Duodenal mucosa (tissue), 2 donors: ENCODE data around the gene HNRNPM.

Source experiments
- H3K27ac ChIP-seq: one replicate; pipeline ENCODE4 v1.7.0; 2013; ENCODE audit warnings: low read depth, low read length
- H3K27me3 ChIP-seq, 2 donors: one replicate each; pipeline ENCODE4 v1.7.0; 2013; ENCODE audit warnings: low read length in 2 of 2, control low read depth in 1 of 2; ENCODE audit not compliant: insufficient read depth in 2 of 2, control insufficient read depth in 1 of 2
- H3K36me3 ChIP-seq, 2 donors: one replicate each; pipeline ENCODE4 v1.7.0; 2013; ENCODE audit warnings: low read length in 2 of 2, control low read depth in 1 of 2; ENCODE audit not compliant: insufficient read depth in 2 of 2, control insufficient read depth in 1 of 2
- H3K4me1 ChIP-seq, 2 donors: one replicate each; pipeline ENCODE4 v1.7.0; 2013; ENCODE audit warnings: low read length in 2 of 2, control low read depth in 1 of 2; ENCODE audit not compliant: insufficient read depth in 2 of 2, control insufficient read depth in 1 of 2
- H3K4me3 ChIP-seq, 2 donors: one replicate each; pipeline ENCODE4 v1.7.0; 2013; ENCODE audit warnings: low read length in 2 of 2, low read depth in 1 of 2
- H3K9ac ChIP-seq, 2 donors: one replicate each; pipeline ENCODE4 v1.7.0; 2013; ENCODE audit warnings: low read length in 2 of 2, low read depth in 1 of 2
- H3K9me3 ChIP-seq, 2 donors: one replicate each; pipeline ENCODE4 v1.7.0; 2013; ENCODE audit warnings: low read length in 2 of 2, control low read depth in 1 of 2; ENCODE audit not compliant: control insufficient read depth in 1 of 2

Gene HNRNPM

DNA sequence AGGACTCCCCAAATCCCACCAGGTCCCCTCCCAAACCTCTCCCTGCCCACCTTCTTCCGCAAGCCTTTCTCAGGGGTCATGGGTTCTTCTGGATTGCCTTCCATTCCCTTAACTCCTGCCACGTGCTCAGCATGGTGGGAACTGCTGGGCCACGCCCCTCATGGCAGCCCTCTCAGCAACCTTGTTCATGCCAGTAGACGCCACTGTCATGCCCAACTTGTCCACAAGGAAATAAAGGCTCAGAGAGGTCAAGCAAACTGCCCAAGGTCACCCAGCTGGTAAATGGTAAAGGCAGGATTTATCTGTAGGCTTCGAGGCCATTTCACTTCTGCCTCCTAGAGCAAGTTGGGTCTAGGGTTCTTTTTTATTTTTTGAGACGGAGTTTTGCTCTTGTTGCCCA is 46.8 kb downstream of the HNRNPM start:
- H3K27ac ChIP-seq: no peak overlapping the region
- H3K36me3 ChIP-seq: peaks cover 10 to 32% of the 10 kb centered on the region in 2 donors
- no peak overlapping the region for H3K4me3 ChIP-seq
- no peaks in the 10 kb centered on the region for H3K27me3 ChIP-seq
- peaks cover 7 to 15% of the 10 kb centered on the region in 2 donors for H3K4me1 ChIP-seq
- no peak overlapping the region for H3K9ac ChIP-seq
- no peaks in the 10 kb centered on the region for H3K9me3 ChIP-seq

DNA sequence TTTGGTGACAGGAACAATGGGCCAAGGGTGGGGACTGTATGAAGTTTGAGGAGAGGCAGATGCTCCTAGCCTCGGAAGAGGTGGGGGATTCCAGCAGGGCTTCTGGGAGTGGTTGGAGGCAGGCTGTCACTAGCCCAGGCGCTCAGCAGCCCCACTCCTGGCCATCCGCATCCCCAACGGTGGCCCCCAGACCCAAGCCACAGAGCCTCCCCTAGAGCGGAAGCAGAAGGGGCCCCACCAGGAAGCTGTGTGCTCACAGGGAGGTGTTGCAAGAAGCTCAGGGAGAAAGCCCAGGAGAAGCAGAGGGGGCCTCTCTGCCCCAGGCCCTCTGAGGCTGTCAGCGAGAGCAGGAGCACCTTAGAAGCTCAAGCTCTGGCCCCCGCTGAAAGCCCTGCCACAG is 49.4 kb downstream of the HNRNPM start:
- no peak overlapping the region for H3K4me3 ChIP-seq
- H3K27me3 ChIP-seq: no peaks in the 10 kb centered on the region
- H3K9ac ChIP-seq: no peak overlapping the region
- peaks cover 0 to 6% of the 10 kb centered on the region in 2 donors for H3K36me3 ChIP-seq
- H3K4me1 ChIP-seq: peaks cover 3 to 7% of the 10 kb centered on the region in 2 donors
- H3K27ac ChIP-seq: no peak overlapping the region
- no peaks in the 10 kb centered on the region for H3K9me3 ChIP-seq

DNA sequence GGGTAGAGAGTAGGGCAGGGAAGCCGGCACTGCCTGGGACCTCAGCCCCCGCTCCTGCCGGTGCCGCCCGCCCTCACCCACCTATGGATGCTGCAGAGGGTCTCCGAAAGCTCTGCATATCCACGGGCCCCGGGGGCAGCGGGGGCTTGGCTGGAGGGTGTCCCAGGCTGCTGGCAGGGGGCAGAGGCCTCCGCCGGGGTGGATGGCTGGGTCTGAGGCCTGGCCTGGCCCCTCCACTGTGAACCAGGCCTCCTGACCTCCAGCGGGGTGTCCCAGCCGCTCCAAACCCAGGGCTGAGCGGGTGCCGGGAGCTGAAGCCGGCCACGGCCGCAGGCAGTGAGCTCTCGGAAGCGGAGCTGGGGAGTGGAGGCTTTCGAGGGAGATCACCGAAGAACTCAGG is 53.5 kb downstream of the HNRNPM start:
- Histone ChIP-seq H3K36me3 (no peaks in the 10 kb centered on the region), H3K4me1 (peaks cover 3 to 7% of the 10 kb centered on the region in 2 donors)

DNA sequence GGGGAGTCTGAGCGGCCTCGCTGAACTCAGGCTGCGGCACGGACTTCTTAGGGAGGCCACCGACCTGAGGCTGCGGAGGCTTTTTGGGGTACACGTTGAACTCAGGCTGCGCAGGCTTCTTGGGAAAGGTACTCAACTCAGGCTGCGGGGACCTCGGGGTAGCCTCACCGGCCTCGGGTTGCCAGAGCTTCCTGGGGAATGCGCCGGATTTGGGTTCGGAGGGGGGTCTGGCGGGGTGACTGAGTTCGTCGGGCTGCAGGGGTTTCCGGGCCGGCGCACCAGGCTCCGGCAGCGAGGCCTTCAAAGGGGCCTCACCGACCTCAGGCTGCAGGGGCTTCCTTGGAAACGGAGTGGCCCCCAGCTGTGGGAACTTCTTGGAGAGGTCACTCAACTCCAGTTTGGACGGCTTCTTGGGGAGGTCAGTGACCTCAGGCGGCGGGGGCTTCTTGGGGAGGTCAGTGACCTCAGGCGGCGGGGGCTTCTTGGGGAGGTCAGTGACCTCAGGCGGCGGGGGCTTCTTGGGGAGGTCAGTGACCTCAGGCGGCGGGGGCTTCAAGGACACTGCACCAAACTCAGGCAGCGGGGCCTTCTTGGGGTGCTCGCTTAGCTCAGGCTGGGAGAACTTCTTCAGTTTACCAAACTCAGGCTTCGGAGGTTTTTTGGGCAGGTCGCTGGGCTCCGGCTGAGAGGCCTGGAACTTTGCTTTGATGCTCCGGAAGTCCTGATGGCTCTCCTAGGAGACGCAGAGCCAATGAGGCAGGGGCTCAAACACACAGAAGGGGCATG is 54.5 kb downstream of the HNRNPM start:
- Histone ChIP-seq H3K36me3 (no peaks in the 10 kb centered on the region), H3K4me3 (no peak overlapping the region), H3K4me1 (peaks cover 3 to 11% of the 10 kb centered on the region in 2 donors), H3K27me3 (no peaks in the 10 kb centered on the region), H3K9me3 (no peaks in the 10 kb centered on the region), H3K27ac (no peak overlapping the region), H3K9ac (no peak overlapping the region)

More for the DNA sequence above, 53.5 kb downstream of the HNRNPM start:
- no peaks in the 10 kb centered on the region for H3K27me3 ChIP-seq
- no peak overlapping the region for H3K27ac ChIP-seq
- H3K9me3 ChIP-seq: no peaks in the 10 kb centered on the region
- no peak overlapping the region for H3K9ac ChIP-seq
- H3K4me3 ChIP-seq: no peak overlapping the region

DNA sequence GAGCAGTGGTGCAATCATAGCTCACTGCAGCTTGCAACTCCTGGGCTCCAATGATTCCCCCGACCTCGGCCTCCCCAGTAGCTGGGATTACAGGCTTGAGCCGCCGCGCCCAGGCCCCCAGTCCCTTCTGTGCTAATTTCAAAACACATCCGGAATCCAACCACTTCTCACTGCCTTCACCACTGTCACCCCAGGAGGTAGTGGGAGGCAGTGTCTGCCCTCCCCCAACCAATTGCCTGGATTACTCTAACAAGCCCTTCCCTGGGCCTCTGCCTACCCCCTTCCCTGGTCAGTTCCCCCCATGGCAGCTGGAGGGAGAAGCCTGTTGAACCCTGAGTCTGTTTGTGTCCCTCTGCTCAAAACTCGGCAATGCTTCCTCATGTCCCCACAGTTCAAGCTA is 55.4 kb downstream of the HNRNPM start:
- Histone ChIP-seq H3K27ac (no peak overlapping the region), H3K9ac (no peak overlapping the region), H3K9me3 (no peaks in the 10 kb centered on the region), H3K36me3 (no peaks in the 10 kb centered on the region), H3K27me3 (no peaks in the 10 kb centered on the region), H3K4me1 (peaks cover 3 to 11% of the 10 kb centered on the region in 2 donors), H3K4me3 (no peak overlapping the region)

DNA sequence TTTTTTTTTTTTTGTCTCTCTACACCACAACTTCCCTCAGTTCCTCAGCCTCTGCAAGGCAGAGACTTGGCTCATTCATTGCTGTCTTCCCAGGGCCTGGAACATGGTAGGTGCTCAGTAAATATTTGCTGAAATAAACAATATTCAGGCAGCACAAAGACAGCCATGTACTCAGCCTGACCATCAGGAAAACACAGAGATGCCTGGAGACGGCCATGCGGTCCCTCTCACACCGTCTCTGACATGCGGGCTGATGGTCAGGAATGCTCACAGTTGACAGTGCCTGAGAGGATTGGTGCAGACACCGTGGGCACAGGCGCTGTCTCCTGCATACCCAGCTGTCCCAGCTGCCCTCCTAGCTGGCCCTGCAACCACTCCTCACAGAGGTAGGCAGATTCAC is 56.7 kb downstream of the HNRNPM start:
- H3K27ac ChIP-seq: no peak overlapping the region
- H3K36me3 ChIP-seq: no peaks in the 10 kb centered on the region
- no peak overlapping the region for H3K4me3 ChIP-seq
- peaks cover 4 to 14% of the 10 kb centered on the region in 2 donors for H3K4me1 ChIP-seq
- H3K9me3 ChIP-seq: no peaks in the 10 kb centered on the region
- no peaks in the 10 kb centered on the region for H3K27me3 ChIP-seq
- no peak overlapping the region for H3K9ac ChIP-seq

DNA sequence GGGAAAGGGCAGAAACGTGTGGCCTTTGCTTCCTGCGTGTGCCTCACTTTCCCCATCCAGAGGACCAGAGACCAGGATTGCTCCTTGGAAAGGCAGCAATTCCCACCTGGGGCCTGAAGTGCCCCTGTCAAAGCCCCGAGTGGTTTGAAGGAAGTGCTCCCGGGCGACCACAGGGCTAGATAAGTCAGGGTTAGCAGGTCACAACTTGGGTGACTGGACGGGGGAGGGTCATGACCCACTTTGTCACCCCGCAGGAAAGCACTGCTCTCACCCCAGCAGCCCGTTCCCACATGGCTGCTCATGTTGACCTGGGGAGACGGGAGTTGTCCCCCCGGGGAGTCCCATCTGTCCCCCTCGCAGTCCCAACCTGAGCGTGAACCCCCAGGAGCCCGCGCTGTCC is 57.2 kb downstream of the HNRNPM start:
- peaks cover 4 to 14% of the 10 kb centered on the region in 2 donors for H3K4me1 ChIP-seq
- no peaks in the 10 kb centered on the region for H3K9me3 ChIP-seq
- no peak overlapping the region for H3K9ac ChIP-seq
- H3K36me3 ChIP-seq: no peaks in the 10 kb centered on the region
- no peak overlapping the region for H3K27ac ChIP-seq
- no peak overlapping the region for H3K4me3 ChIP-seq
- H3K27me3 ChIP-seq: no peaks in the 10 kb centered on the region

DNA sequence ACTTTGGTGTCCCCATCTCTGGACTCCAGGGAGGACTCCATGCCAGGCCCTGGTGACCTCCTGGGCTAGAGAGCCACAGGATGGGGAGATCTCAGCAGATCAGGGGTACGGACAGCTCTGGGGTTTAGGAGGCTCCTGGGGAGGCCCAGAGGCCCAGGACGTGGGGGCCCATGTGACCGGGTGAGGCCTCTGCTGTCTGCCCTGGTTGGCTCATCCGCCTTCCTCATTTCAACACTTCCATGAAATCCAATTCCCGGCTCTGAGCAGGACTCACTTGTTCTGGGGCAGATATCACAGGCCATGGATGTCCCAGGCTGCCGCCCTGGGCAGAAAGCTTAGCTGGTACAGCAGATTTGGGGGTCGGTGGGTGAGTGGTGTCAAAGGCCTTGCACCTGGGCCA is 58.7 kb downstream of the HNRNPM start:
- H3K27ac ChIP-seq: no peak overlapping the region
- no peaks in the 10 kb centered on the region for H3K9me3 ChIP-seq
- no peaks in the 10 kb centered on the region for H3K27me3 ChIP-seq
- no peaks in the 10 kb centered on the region for H3K36me3 ChIP-seq
- no peak overlapping the region for H3K4me3 ChIP-seq
- no peak overlapping the region for H3K9ac ChIP-seq
- peaks cover 4 to 14% of the 10 kb centered on the region in 2 donors for H3K4me1 ChIP-seq

DNA sequence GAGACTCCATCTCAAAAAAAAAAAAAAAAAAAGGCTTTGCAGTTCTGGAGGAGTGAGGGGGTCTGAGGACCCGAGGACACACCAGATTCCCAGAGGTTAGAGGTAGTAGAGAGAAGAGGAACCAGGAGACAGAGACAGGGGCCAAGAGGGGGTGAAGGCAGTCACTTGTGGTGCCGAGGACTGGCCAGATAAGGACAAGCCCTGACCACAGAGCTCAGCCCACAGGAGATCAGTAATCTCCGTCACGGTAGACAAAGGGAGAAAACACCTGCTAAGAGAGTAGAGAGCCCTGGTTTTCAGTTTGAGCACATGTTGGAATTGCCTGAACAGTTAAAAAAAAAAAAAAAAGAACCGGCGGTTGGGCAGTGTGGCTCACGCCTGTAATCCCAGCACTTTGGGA is 59.4 kb downstream of the HNRNPM start:
- no peak overlapping the region for H3K9ac ChIP-seq
- H3K36me3 ChIP-seq: no peaks in the 10 kb centered on the region
- H3K4me3 ChIP-seq: no peak overlapping the region
- H3K27ac ChIP-seq: no peak overlapping the region
- H3K4me1 ChIP-seq: peaks cover 4 to 14% of the 10 kb centered on the region in 2 donors
- no peaks in the 10 kb centered on the region for H3K9me3 ChIP-seq
- H3K27me3 ChIP-seq: no peaks in the 10 kb centered on the region

DNA sequence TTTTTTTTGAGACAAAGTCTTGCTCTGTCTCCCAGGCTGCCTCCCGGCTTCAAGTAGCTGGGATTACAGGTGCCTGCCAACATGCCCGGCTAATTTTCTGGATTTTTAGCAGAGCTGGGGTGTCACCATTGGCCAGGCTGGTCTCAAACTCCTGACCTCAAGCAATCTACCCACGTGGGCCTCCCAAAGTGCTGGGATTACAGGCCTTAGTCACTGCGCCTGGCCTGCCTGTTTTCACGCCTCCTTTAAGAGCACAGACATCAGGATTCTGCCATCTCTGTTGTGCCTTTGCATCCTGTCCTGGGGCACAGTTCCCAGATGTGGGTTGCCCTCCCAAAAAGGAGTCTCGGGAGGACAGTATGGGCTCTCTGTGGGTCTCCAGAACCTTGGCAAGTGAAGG is 60.1 kb downstream of the HNRNPM start:
- Histone ChIP-seq H3K9me3 (no peaks in the 10 kb centered on the region), H3K27ac (no peak overlapping the region), H3K27me3 (no peaks in the 10 kb centered on the region), H3K4me3 (no peak overlapping the region), H3K4me1 (peaks cover 4 to 14% of the 10 kb centered on the region in 2 donors), H3K36me3 (no peaks in the 10 kb centered on the region), H3K9ac (no peak overlapping the region)
